GM21825 (cell line): ENCODE measurements around the gene ADGRB3.

Experiments used
- ATAC-seq: cut with Tn5 transposase; IDR thresholded peaks from one replicate; pipeline ENCODE4 v1.9.1; 2021; ENCODE audit warnings: mild to moderate bottlenecking, moderate library complexity; ENCODE audit not compliant: unreplicated experiment

Gene ADGRB3

GRCh38 chr6:69303382-69303781, 668.3 kb downstream of the ADGRB3 start:
- ATAC-seq, result no peak

GRCh38 chr6:69305456-69305855, 670.4 kb downstream of the ADGRB3 start:
- ATAC-seq, result no peak

DNA sequence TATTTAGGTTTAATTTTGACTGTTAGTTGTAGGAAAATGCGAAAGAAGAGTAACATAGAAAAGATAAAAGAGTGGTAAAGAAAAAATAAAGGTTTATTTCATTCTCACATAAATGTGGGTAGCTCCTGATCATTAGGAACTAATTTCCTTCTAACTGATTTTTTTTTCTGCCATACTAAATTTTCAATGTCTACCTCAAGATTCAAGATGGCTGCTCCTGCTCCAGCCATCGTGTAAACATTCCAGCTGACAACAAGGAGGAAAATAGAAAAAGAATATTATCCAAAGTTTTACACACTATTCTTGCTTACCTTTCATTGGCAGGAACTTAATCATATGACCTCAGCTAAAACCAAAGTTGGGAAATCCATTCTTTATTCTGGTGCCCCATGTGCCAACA, 673.5 kb downstream of the ADGRB3 start:
- ATAC-seq, result no peak

DNA sequence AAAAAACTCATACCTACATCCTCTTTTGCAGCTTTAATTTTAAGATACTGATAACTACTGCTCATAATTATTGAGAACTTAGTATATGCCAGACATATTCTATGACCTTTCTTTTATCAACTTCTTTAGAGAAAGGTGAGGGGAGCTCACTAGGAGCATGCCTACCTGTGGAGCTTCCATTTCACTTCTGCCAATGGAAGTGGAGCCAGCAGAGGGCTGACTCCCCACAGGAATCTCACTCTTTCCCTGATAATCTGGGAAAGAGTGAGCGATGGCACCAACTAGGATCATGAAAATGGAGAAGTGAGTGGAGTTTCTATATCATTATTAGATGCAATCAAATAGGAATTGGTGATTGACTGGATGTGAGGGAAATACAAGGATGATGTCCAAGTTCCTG, 676.8 kb downstream of the ADGRB3 start:
- no peak for ATAC-seq

GRCh38 chr6:69314001-69314400, 678.9 kb downstream of the ADGRB3 start:
- ATAC-seq, result no peak

GRCh38 chr6:69314531-69314930, 679.4 kb downstream of the ADGRB3 start:
- no peak for ATAC-seq

GRCh38 chr6:69331886-69332285, 696.8 kb downstream of the ADGRB3 start:
- ATAC-seq, result no peak

DNA sequence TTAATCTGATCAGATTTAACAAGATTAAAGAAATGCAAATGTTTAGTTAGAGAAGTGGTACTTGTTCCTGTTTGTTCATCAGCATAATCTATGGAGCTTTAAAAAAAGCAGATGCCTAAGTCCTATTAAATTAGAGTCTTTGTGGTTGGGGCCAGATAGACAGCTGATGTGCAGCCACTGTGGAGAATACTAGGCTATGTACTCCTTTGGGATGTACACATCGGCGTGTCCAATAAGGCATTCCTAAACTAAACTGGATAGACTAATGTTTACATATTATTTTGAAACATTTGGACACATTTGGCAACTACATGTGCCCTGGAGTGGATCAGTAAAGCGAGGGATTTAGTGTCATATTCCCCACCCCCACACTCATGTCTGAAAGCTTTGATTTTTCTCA, 702.2 kb downstream of the ADGRB3 start:
- ATAC-seq, result no peak

- ATAC-seq, result no peak
Observed at GRCh38 chr6:69338431-69339162, 703.5 kb downstream of the ADGRB3 start.

DNA sequence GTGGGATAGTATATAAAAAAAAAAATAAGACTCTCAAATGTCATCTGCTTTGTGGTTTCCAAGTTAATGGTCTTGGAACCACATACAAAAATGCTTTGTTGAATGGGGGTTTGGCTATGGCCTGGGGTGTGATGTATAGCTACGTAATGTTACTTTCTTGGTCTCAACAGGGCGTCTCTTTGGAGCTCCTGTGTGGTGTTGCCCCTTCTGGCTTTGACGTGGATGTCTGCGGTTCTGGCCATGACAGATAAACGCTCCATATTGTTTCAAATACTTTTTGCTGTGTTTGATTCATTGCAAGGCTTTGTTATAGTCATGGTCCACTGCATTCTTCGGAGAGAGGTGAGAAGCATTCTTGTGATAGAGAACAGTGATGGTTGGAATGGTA, 704.1 kb downstream of the ADGRB3 start:
- no peak for ATAC-seq

DNA sequence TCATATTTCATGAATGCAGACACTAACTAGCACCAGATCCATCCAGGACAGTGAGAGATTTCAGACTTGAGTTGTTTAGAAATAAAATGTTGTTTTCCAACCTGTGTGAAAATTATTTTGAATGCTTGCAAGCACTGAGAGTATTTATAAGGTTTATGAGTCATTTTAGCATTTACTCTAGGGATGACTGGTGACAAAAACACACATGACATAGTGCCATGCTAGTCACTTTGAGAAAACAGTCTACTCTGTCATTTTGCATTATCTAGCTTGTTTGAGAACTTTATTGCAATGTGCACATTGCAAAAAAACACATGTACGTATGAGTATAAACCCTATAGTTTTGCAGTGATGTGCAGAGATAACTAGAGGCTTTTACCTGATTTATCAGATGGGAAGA, 705.1 kb downstream of the ADGRB3 start:
- no peak for ATAC-seq

- ATAC-seq, result no peak
Observed at GRCh38 chr6:69343851-69344250, 708.8 kb downstream of the ADGRB3 start.

DNA sequence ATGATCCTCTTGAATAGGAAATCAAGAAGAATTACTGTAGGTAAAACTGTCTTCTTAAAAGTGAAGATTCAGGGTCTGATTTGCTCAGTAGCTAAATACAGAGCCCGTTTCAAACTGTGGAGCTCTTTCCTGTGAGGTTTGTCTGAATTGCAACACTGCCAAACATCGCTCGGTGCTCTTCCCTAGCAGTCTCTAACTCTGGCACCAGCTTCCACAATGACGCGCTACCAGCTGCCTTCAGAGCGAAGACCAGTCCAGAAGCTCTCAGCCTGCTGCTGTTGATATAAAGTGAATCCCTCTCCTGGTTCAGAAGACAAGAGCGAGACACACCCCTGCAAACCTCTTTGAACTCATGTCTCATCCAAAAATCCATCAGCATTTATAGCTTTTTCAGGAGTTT, 714.7 kb downstream of the ADGRB3 start:
- no peak for ATAC-seq

GRCh38 chr6:69362209-69362608, 727.1 kb downstream of the ADGRB3 start:
- ATAC-seq, result no peak

- no peak for ATAC-seq
Observed at GRCh38 chr6:69366831-69367230, 731.7 kb downstream of the ADGRB3 start.

GRCh38 chr6:69368613-69369012, 733.5 kb downstream of the ADGRB3 start:
- no peak for ATAC-seq

GRCh38 chr6:69370763-69371162, 735.7 kb downstream of the ADGRB3 start:
- ATAC-seq, result no peak

DNA sequence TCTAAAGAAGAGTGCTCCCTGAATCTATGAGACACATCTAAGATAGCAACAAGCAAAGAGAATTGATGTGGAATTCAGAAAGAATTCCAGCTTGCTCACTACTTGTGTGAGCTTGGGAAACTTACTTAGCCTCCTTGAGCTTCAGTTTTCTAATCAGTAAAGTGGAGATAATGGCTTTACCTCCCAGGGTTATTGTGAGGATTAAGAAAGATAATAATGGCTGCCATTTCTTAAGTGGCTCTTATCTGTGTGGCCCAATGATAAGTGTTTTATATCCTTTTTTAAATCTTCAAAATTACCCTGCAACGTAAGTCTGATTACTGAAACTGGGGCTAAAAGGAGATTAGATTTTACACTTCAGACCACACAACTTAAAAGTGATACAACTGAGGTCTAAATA, 743.2 kb downstream of the ADGRB3 start:
- no peak for ATAC-seq

GRCh38 chr6:69379518-69379917, 744.4 kb downstream of the ADGRB3 start:
- ATAC-seq, result no peak

DNA sequence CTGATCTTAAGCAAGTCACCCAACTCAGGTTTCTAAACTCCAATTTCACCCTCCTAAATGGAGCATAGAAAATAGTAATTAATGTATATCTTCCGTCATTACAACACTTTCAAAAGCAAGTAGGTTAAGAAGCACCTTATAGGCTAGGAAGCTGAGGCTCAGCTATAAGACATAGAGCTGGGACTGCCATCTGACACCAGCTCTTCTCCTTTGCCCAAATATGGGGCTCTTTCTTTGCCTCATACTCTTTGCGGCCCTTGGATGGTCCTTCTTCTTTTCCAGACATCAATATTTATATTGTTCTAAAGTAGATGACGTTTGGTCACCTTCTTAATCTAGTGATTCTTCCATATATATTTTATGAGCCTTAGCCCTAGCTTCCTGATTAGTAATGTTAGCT, 748.5 kb downstream of the ADGRB3 start:
- ATAC-seq, result no peak

DNA sequence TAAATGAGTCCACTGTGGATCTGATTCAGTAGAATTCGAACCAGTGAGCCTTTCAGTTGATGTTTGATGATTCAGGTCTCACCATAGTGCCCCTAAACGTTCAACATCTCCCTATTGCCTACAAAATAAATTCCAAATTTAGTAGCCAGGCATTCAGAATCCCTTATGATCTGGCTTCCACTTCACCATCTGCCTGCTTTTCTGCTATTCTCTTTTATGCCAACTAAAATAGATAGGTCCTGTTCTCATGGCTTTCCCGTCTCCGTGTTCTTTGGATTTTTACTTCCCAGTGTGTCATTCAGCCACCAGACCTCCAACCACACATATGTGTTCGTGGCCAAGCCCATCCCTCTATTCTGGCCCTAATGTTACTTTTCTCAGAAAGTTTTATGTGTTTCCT, 751.3 kb downstream of the ADGRB3 start:
- ATAC-seq, result no peak

GRCh38 chr6:69390125-69390524, 755.0 kb downstream of the ADGRB3 start:
- no peak for ATAC-seq

GRCh38 chr6:69391106-69391505, 756.0 kb downstream of the ADGRB3 start:
- no peak for ATAC-seq
